Mesothelial cell of epicardium (in vitro differentiated cells): ENCODE data around the gene TMPRSS6. TPM values are rescaled to one million over a fixed set of nuclear protein-coding genes. Genes with fewer than 3 reads are reported as not detected.

ENCODE experiments used
- DNase-seq, 2 experiments: peaks; one replicate each; pipeline ENCODE4 v3.0.0; 2021; ENCODE audit warnings: low spot score in 2 of 2; ENCODE audit not compliant: unreplicated experiment in 2 of 2
- H3K27ac Mint-ChIP-seq: 2 replicates; pipeline ENCODE4 v1.8.0; 2021; ENCODE audit warnings: mixed read lengths
- H3K27me3 Mint-ChIP-seq: 2 replicates; pipeline ENCODE4 v1.8.0; 2021; ENCODE audit warnings: low read depth, mixed read lengths
- H3K36me3 Mint-ChIP-seq: 2 replicates; pipeline ENCODE4 v1.8.0; 2021; ENCODE audit warnings: mixed read lengths
- H3K4me1 Mint-ChIP-seq: 2 replicates; pipeline ENCODE4 v1.8.0; 2021; ENCODE audit warnings: mixed read lengths
- H3K4me3 Mint-ChIP-seq: 2 replicates; pipeline ENCODE4 v1.8.0; 2021; ENCODE audit warnings: mild to moderate bottlenecking, moderate library complexity, mixed read lengths
- H3K9me3 Mint-ChIP-seq: 2 replicates; pipeline ENCODE4 v1.8.0; 2021; ENCODE audit warnings: mixed read lengths
- total RNA-seq: library from RNA; stranded (reverse); gene quantifications from 3 replicates; pipeline ENCODE4 v1.2.1, GENCODE V29; 2021
- TF ChIP-seq, protein P1 (sequence below): fragments of 200-600 bp; sonication (generic); IDR thresholded peaks from one replicate; pipeline ENCODE4 v1.5.0; 2021; ENCODE audit warnings: antibody characterized with exemption; ENCODE audit not compliant: unreplicated experiment

Gene TMPRSS6
- total RNA-seq, 1 donor from 2014 or later: not detected

- H3K27ac Mint-ChIP-seq: no peak overlapping the region
- no peak overlapping the region for H3K4me3 Mint-ChIP-seq
- DNase-seq: no peak
- TF ChIP-seq, protein P1, sequence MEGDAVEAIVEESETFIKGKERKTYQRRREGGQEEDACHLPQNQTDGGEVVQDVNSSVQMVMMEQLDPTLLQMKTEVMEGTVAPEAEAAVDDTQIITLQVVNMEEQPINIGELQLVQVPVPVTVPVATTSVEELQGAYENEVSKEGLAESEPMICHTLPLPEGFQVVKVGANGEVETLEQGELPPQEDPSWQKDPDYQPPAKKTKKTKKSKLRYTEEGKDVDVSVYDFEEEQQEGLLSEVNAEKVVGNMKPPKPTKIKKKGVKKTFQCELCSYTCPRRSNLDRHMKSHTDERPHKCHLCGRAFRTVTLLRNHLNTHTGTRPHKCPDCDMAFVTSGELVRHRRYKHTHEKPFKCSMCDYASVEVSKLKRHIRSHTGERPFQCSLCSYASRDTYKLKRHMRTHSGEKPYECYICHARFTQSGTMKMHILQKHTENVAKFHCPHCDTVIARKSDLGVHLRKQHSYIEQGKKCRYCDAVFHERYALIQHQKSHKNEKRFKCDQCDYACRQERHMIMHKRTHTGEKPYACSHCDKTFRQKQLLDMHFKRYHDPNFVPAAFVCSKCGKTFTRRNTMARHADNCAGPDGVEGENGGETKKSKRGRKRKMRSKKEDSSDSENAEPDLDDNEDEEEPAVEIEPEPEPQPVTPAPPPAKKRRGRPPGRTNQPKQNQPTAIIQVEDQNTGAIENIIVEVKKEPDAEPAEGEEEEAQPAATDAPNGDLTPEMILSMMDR: no peak
- H3K36me3 Mint-ChIP-seq: no peaks in the 10 kb centered on the region
- H3K9me3 Mint-ChIP-seq: no peaks in the 10 kb centered on the region
- peaks cover 9% of the 10 kb centered on the region for H3K4me1 Mint-ChIP-seq
- H3K27me3 Mint-ChIP-seq: no peaks in the 10 kb centered on the region
These were observed 16.9 kb upstream of the TMPRSS6 start for GRCh38 chr22:37126383-37126782.

DNA sequence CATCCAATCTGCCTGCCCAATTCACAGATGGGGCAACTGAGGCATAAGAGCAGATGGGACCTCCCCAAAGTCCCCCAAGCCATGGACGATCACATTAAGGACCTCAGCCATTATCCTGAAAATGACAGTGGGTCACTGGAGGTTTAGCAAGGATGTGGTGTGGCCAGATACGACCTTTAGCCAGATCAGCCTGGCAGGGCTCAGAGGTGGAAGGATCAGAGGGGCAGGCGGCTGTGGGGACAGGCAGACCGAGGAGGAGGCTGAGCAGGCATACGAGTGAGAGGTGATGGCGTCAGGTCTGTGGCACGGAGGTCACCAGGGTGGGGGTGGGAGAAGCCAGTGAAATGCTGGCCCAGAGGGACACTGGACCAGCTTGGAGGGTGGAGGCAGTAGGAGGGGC is 14.1 kb upstream of the TMPRSS6 start:
- DNase-seq: no peak
- H3K4me1 Mint-ChIP-seq: peaks cover 7% of the 10 kb centered on the region
- no peaks in the 10 kb centered on the region for H3K27me3 Mint-ChIP-seq
- H3K4me3 Mint-ChIP-seq: no peak overlapping the region
- TF ChIP-seq, protein P1: no peak
- no peak overlapping the region for H3K27ac Mint-ChIP-seq
- no peaks in the 10 kb centered on the region for H3K36me3 Mint-ChIP-seq
- H3K9me3 Mint-ChIP-seq: no peaks in the 10 kb centered on the region

DNA sequence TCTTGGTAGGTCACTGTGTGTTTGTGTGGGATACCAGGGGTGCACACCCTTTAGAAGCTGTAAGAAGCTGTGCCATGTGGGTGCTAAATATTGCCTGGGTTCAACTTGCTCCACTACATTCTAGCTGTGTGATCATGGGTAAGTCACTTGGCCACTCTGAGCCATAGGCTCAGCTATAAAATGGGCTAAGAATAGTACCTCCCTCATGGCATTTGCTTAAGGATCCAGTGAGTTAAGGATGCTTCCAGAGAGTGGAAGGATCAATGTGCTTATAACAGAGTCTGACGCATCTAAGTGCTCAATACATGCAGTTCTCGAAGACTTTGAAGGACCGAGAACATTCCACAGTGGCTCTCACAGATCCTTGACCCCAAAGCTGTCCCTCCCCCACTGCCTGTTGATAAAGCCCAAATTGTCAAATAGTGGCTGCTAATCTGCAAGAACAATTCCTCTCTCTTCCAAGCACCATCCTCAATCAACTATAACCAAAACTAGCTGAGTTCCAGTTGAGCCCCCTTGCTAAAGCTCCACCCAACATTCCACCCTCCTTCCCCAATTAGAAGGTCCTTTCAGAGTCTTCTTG is 13.2 kb upstream of the TMPRSS6 start:
- H3K27me3 Mint-ChIP-seq: no peaks in the 10 kb centered on the region
- H3K4me3 Mint-ChIP-seq: no peak overlapping the region
- H3K27ac Mint-ChIP-seq: no peak overlapping the region
- no peaks in the 10 kb centered on the region for H3K9me3 Mint-ChIP-seq
- H3K36me3 Mint-ChIP-seq: no peaks in the 10 kb centered on the region
- peaks cover 6% of the 10 kb centered on the region for H3K4me1 Mint-ChIP-seq
- DNase-seq: no peak
- TF ChIP-seq, protein P1: no peak

DNA sequence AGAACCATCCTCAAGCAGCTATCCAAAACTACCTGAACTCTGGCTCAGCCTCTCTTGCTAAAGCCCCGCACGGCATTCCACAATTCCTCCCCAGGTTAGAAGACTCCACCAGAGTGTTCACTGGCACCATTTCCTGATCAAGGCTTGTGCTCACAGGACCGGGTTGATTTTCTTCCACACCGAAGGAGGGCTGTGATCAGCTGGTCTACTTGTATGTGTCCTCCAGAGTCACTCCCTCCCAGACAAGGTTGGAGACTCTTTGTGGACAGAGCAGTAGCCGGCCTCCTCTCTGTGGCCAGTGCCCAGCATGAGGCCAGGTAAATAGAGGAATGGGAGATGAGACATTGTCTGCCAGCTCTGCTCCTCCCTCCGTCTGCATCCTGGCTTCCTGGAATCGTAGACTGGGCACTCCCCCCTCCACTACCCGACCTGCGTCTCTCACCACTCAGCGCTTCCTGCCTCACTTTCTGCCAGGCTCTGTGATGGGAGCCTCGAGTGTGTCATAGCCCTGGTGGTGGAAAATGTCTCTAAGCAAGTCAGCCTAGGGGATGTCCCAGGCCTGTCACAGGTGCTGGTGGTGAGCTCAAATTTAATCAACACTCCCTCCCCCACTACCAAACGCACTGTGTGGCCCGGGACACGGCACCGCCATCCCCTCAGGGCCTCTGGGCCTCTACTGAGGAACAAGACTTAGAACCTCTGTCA is 12.5 kb upstream of the TMPRSS6 start:
- no peaks in the 10 kb centered on the region for H3K9me3 Mint-ChIP-seq
- DNase-seq: no peak
- TF ChIP-seq, protein P1: no peak
- no peak overlapping the region for H3K27ac Mint-ChIP-seq
- H3K4me1 Mint-ChIP-seq: peaks cover 2% of the 10 kb centered on the region
- no peak overlapping the region for H3K4me3 Mint-ChIP-seq
- no peaks in the 10 kb centered on the region for H3K36me3 Mint-ChIP-seq
- no peaks in the 10 kb centered on the region for H3K27me3 Mint-ChIP-seq

DNA sequence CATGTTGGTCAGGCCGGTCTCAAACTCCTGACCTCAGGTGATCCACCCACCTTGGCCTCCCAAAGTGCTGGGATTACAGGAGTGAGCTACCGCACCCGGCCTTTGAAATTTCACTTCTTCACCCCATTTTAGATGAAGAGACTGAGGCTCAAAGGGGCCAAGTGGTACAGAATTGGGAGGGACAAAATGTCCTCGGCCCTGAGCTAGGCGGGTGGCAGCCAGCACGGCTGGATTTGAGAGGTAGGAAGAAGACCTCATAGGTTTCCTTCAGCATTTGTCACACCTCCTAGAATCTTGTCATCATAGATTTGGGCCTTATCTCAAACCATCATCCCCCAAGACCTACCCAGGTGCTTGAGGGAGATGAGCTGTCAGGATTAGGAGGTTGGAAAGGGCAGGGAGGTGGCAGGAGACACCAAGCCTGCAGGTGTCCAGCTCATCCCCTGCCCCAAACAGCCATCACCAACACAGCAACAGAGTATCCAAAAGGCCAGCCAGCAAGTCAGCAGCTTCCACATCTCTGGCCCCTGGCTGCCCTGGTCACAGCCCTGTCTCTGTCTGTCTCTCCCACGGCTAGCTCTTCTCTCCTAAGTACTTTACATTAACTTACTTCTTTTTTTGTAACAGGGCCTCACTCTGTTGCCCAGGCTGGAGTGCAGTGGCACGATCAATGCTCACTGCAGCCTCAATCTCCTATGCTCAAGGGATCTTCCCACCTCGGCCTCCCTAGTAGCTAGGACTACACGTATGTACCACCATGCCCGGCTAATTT is 11.2 kb upstream of the TMPRSS6 start:
- TF ChIP-seq, protein P1: no peak
- no peak overlapping the region for H3K27ac Mint-ChIP-seq
- H3K9me3 Mint-ChIP-seq: no peaks in the 10 kb centered on the region

More for the DNA sequence above, 11.2 kb upstream of the TMPRSS6 start:
- peaks cover 3% of the 10 kb centered on the region for H3K27me3 Mint-ChIP-seq
- no peaks in the 10 kb centered on the region for H3K36me3 Mint-ChIP-seq
- H3K4me3 Mint-ChIP-seq: no peak overlapping the region
- peaks cover 2% of the 10 kb centered on the region for H3K4me1 Mint-ChIP-seq
- no peak for DNase-seq
